HEK293T (cell line): ENCODE measurements around the gene ACACB.

Source experiments
- ARNT ChIP-seq: fragments of 450-650 bp; IDR thresholded peaks from 2 replicates; pipeline ENCODE4 v1.6.1; 2017; ENCODE audit warnings: mild to moderate bottlenecking
- CTBP1 ChIP-seq: fragments of 450-650 bp; IDR thresholded peaks from 2 replicates; pipeline ENCODE4 v1.6.1; 2016; ENCODE audit warnings: borderline replicate concordance
- FOXK2 ChIP-seq: fragments of 450-650 bp; IDR thresholded peaks from 2 replicates; pipeline ENCODE4 v1.6.1; 2016; ENCODE audit warnings: mild to moderate bottlenecking
- FOXM1 ChIP-seq: fragments of 450-650 bp; IDR thresholded peaks from 2 replicates; pipeline ENCODE4 v1.6.1; 2017; ENCODE audit warnings: mild to moderate bottlenecking, borderline replicate concordance
- HDGF ChIP-seq: fragments of 450-650 bp; IDR thresholded peaks from 2 replicates; pipeline ENCODE4 v1.6.1; 2017; ENCODE audit warnings: antibody characterized with exemption, borderline replicate concordance
- LEF1 ChIP-seq: fragments of 450-650 bp; IDR thresholded peaks from 2 replicates; pipeline ENCODE4 v1.6.1; 2017; ENCODE audit warnings: mild to moderate bottlenecking, borderline replicate concordance
- NFRKB ChIP-seq: fragments of 450-650 bp; IDR thresholded peaks from 2 replicates; pipeline ENCODE4 v1.6.1; 2016; ENCODE audit warnings: mild to moderate bottlenecking, moderate library complexity
- SP1 ChIP-seq: fragments of 450-650 bp; IDR thresholded peaks from 2 replicates; pipeline ENCODE4 v1.6.1; 2017
- SUZ12 ChIP-seq: fragments of 450-650 bp; IDR thresholded peaks from 2 replicates; pipeline ENCODE4 v1.6.1; 2016; ENCODE audit warnings: mild to moderate bottlenecking
- TARDBP ChIP-seq: fragments of 450-650 bp; IDR thresholded peaks from 2 replicates; pipeline ENCODE4 v1.6.1; 2016
- ZNF384 ChIP-seq: fragments of 450-650 bp; IDR thresholded peaks from 2 replicates; pipeline ENCODE4 v1.6.1; 2016
- TF ChIP-seq, protein P1 (sequence below): fragments of 450-650 bp; IDR thresholded peaks from 2 replicates; pipeline ENCODE4 v1.6.1; 2016

DNA sequence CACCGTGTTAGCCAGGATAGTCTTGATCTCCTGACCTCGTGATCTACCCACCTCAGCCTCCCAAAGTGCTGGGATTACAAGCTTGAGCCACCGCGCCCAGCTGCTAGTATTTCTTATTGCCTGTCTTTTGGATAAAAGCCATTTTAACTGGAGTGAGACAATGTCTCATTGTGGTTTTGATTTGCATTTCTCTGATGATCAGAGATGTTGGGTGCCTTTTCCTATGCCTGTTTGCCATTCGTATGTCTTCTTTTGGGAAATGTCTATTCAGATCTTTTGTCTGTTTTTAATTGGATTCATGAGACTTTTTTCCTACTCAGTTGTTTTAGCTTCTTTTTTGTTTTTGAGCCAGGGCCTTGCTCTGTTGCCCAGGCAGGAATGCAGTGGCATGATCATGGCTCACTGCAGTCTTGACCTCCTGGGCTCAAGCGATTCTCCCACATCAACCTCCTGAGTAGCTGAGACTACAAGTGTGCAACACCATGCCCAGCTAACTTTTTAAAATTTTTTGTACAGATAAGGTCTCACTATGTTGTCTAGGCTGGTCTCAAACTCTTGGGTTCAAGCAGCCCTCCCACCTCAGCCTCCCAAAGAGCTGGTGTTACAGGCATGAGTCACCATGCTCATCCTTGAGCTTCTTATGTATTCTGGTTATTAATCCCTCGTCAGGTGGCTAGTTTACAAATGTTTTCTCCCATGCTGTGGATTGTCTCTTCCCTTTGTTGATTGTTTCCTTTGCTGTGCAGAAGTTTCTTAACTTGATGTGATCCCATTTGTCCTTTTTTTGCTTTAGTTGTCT is 65.9 kb downstream of the ACACB start:
- TF ChIP-seq FOXM1 (no peak), FOXK2 (no peak), NFRKB (no peak), SUZ12 (no peak), ARNT (no peak), TARDBP (no peak), SP1 (no peak), CTBP1 (no peak), HDGF (no peak), LEF1 (no peak), ZNF384 (no peak)
- TF ChIP-seq, protein P1, sequence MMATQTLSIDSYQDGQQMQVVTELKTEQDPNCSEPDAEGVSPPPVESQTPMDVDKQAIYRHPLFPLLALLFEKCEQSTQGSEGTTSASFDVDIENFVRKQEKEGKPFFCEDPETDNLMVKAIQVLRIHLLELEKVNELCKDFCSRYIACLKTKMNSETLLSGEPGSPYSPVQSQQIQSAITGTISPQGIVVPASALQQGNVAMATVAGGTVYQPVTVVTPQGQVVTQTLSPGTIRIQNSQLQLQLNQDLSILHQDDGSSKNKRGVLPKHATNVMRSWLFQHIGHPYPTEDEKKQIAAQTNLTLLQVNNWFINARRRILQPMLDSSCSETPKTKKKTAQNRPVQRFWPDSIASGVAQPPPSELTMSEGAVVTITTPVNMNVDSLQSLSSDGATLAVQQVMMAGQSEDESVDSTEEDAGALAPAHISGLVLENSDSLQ: no peak
